K562 (cell line): ENCODE data around the gene ATG7. TPM values are rescaled to one million over a fixed set of nuclear protein-coding genes. Genes with fewer than 3 reads are reported as not detected.

Source experiments
- ATAC-seq: fragments of 200-7000 bp; cut with Tn5 transposase; 3 replicates; pipeline ENCODE4 v1.9.1; 2020; ENCODE audit warnings: moderate library complexity
- BruUV-seq: library from RNA; stranded (reverse); fragments of 400-500 nt; replicated peaks from 2 replicates; lab custom pipeline; 2021; lab: Mats Ljungman, UMichigan
- CTCF ChIA-PET: fragments of 300-600 bp; formaldehyde crosslinking; extraction: SDS; loops from one replicate; lab custom pipeline; 2021; ENCODE audit warnings: low intra/inter-chr PET ratio; lab: Yijun Ruan, JAX
- POLR2A ChIA-PET: fragments of 300-600, 350-650 bp; sonication (Branson Sonifier 250); formaldehyde crosslinking; extraction: SDS; loops from one replicate; lab custom pipeline; 2021; ENCODE audit warnings: antibody characterized with exemption, inconsistent platforms; lab: Yijun Ruan, JAX
- DNase-seq, 4 experiments: peaks; one replicate each; pipeline versions ENCODE4 v3.0.0 to v3.0.0-alpha.2; 2011 to 2018; ENCODE audit warnings: low spot score in 3 of 4, mixed read lengths in 3 of 4; ENCODE audit errors: extremely low read depth in 1 of 4
- FAIRE-seq: peaks from 2 replicates; lab custom pipeline; 2011; peaks lifted over from hg19 to GRCh38; lab: Jason Lieb, UNC
- H2AFZ ChIP-seq: 2 replicates; pipeline ENCODE4 v1.6.0; 2011; ENCODE audit warnings: low read depth, low read length, control low read depth, inconsistent platforms
- H3K27ac ChIP-seq: fragments of 200-600 bp; 3 replicates; pipeline ENCODE4 v1.8.0; 2011; ENCODE audit warnings: low read depth, mild to moderate bottlenecking, control low read depth, inconsistent platforms, low read length, moderate library complexity, mixed read lengths; ENCODE audit errors: extremely low read depth
- H3K27me3 ChIP-seq, 2 experiments: fragments of 300-600 bp in 1 of 2; 2 replicates in 1 of 2; 3 replicates in 1 of 2; pipeline versions ENCODE4 v1.6.0 to v1.8.0; 2011; ENCODE audit warnings: inconsistent platforms in 2 of 2, low read length in 2 of 2, mild to moderate bottlenecking in 1 of 2, mixed read lengths in 1 of 2, moderate library complexity in 1 of 2; ENCODE audit not compliant: control insufficient read depth in 2 of 2, insufficient read depth in 2 of 2
- H3K36me3 ChIP-seq: fragments of 300-600 bp; 3 replicates; pipeline ENCODE4 v1.8.0; 2011; ENCODE audit warnings: mild to moderate bottlenecking, low read length, inconsistent platforms; ENCODE audit not compliant: control insufficient read depth, insufficient read depth
- H3K4me1 ChIP-seq, 2 experiments: fragments of 200-600 bp in 1 of 2; replicated peaks in 1 of 2; 2 replicates in 1 of 2; 3 replicates in 1 of 2; pipeline versions ENCODE4 v1.5.1 to v1.8.0; 2011; ENCODE audit warnings: inconsistent platforms in 2 of 2, low read length in 2 of 2, mild to moderate bottlenecking in 1 of 2, mixed read lengths in 1 of 2, moderate library complexity in 1 of 2; ENCODE audit not compliant: control insufficient read depth in 2 of 2, insufficient read depth in 2 of 2
- H3K4me2 ChIP-seq: 2 replicates; pipeline ENCODE4 v1.6.1; 2011; ENCODE audit warnings: low read length, control low read depth, inconsistent platforms, mixed read lengths; ENCODE audit not compliant: insufficient read depth
- H3K4me3 ChIP-seq: fragments of 200-600 bp; sonication (generic), shearing (Covaris generic); 2 replicates; pipeline ENCODE4 v1.5.1; 2016; ENCODE audit warnings: control low read depth, inconsistent platforms
- H3K79me2 ChIP-seq: fragments of 200-600 bp; 3 replicates; pipeline ENCODE4 v1.8.0; 2011; ENCODE audit warnings: low read length, inconsistent platforms; ENCODE audit not compliant: control insufficient read depth, insufficient read depth
- H3K9ac ChIP-seq, 2 experiments: 2 replicates each; pipeline versions ENCODE4 v1.6.0 to v1.6.1; 2011; ENCODE audit warnings: low read depth in 2 of 2, low read length in 2 of 2, control low read depth in 1 of 2, inconsistent platforms in 1 of 2, mild to moderate bottlenecking in 1 of 2, mixed read lengths in 1 of 2; ENCODE audit not compliant: insufficient read depth in 1 of 2
- H3K9me1 ChIP-seq: one replicate; pipeline ENCODE4 v1.6.0; 2011; ENCODE audit warnings: inconsistent platforms, mild to moderate bottlenecking, low read length, moderate library complexity; ENCODE audit not compliant: control insufficient read depth, insufficient read depth
- H3K9me3 ChIP-seq: replicated peaks from 2 replicates; pipeline ENCODE4 v1.5.1; 2011; ENCODE audit warnings: low read depth, low read length, inconsistent platforms; ENCODE audit not compliant: control insufficient read depth, insufficient read depth
- H4K20me1 ChIP-seq: replicated peaks from 2 replicates; pipeline ENCODE4 v1.6.1; 2011; ENCODE audit warnings: low read length, inconsistent platforms, mixed read lengths; ENCODE audit not compliant: control insufficient read depth, insufficient read depth
- CCAR2 ChIP-seq: fragments of 200-400 bp; formaldehyde crosslinking; IDR thresholded peaks from 2 replicates; pipeline ENCODE4 v1.6.1; 2017; ENCODE audit warnings: mild to moderate bottlenecking, low read depth, low read length
- E2F3 ChIP-seq: fragments of 250-450 bp; sonication (Bioruptor Pico); IDR thresholded peaks from 2 replicates; pipeline ENCODE4 v1.4.0; 2020; ENCODE audit warnings: mild to moderate bottlenecking
- ERF ChIP-seq: fragments of 450-650 bp; formaldehyde crosslinking; IDR thresholded peaks from 2 replicates; pipeline ENCODE4 v1.4.0; 2020; ENCODE audit warnings: mild to moderate bottlenecking, mixed read lengths
- FOXP1 ChIP-seq: sonication (generic); formaldehyde crosslinking; IDR thresholded peaks from 2 replicates; pipeline ENCODE4 v1.8.0; 2022; ENCODE audit warnings: mild to moderate bottlenecking, missing genetic modification reagents
- KDM5B ChIP-seq: fragments of 200-600 bp; sonication (generic); IDR thresholded peaks from 2 replicates; pipeline ENCODE4 v1.6.1; 2012; ENCODE audit warnings: low read depth, mild to moderate bottlenecking, moderate library complexity, low read length, control low read depth, inconsistent platforms; ENCODE audit not compliant: insufficient replicate concordance
- MTA2 ChIP-seq: fragments of 450-650 bp; IDR thresholded peaks from 2 replicates; pipeline ENCODE4 v1.6.1; 2016; ENCODE audit warnings: low read depth
- NFIC ChIP-seq: fragments of 450-650 bp; IDR thresholded peaks from 2 replicates; pipeline ENCODE4 v1.6.1; 2017; ENCODE audit warnings: mild to moderate bottlenecking, inconsistent platforms
- TRIM25 ChIP-seq: fragments of 450-650 bp; IDR thresholded peaks from 2 replicates; pipeline ENCODE4 v1.7.0; 2016; ENCODE audit warnings: borderline replicate concordance
- ZFP1 ChIP-seq: fragments of 450-650 bp; formaldehyde crosslinking; IDR thresholded peaks from 2 replicates; pipeline ENCODE4 v1.4.0; 2020; ENCODE audit warnings: mild to moderate bottlenecking, mixed read lengths
- ZNF121 ChIP-seq: sonication (generic); formaldehyde crosslinking; conservative IDR thresholded peaks from 2 replicates; pipeline ENCODE4 v1.8.0; 2022; ENCODE audit warnings: missing genetic modification reagents
- ZNF140 ChIP-seq: fragments of 250-450 bp; sonication (Bioruptor Pico); IDR thresholded peaks from 2 replicates; pipeline ENCODE4 v1.8.0; 2021; ENCODE audit warnings: moderate library complexity, mild to moderate bottlenecking, inconsistent platforms
- ZNF224 ChIP-seq: sonication (generic); formaldehyde crosslinking; IDR thresholded peaks from 2 replicates; pipeline ENCODE4 v1.8.0; 2022; ENCODE audit warnings: mild to moderate bottlenecking, missing genetic modification reagents
- ZNF551 ChIP-seq: fragments of 250-450 bp; sonication (Bioruptor Pico); IDR thresholded peaks from 2 replicates; pipeline ENCODE4 v1.5.0; 2021; ENCODE audit warnings: mild to moderate bottlenecking, moderate library complexity
- WGBS: fragments of 100-300 bp; shearing (Covaris generic); methylation state at CpG from one replicate; pipeline ENCODE4 v1.1.6; 2016; ENCODE audit warnings: low coverage, mixed read lengths; ENCODE audit not compliant: insufficient coverage; ENCODE audit errors: missing lambda C conversion rate; 5-methylcytosine and 5-hydroxymethylcytosine counted together
- in situ Hi-C: fragments of 300-500 bp; cut with MboI; formaldehyde crosslinking; loops from 4 replicates; pipeline ENCODE4 v1.15.0; 2018; ENCODE audit warnings: inconsistent platforms, mixed read lengths
- intact Hi-C: fragments of 100-400 bp; cut with micrococcal nuclease; formaldehyde crosslinking; loops from 2 replicates; pipeline ENCODE4 v1.14.2; 2022
- polyA plus RNA-seq, 8 experiments: library from polyadenylated mRNA; depleted of rRNA in 4 of 8; stranded (reverse) in 5 of 8; unstranded in 3 of 8; fragments of >200 nt; fragmentation: Nextera tagmentation in 2 of 8; fragmentation: Illumina TruSeq in 1 of 8; extraction: Ambion mirVana in 2 of 8; extraction: Trizol in 1 of 8; gene quantifications; 2 replicates each; pipeline versions ENCODE4 v1.2.1 to v1.2.3, GENCODE V29; 2011 to 2014; ENCODE audit warnings: inconsistent platforms in 1 of 8, missing spikeins in 1 of 8
- total RNA-seq, 7 experiments: library from RNA; depleted of rRNA in 6 of 7; stranded (reverse); fragments of >200 nt in 6 of 7; fragmentation: Illumina TruSeq in 2 of 7; extraction: Trizol in 2 of 7; gene quantifications; 2 replicates each; pipeline versions ENCODE4 v1.2.1 to v1.2.3, GENCODE V29; 2011 to 2021; ENCODE audit warnings: low replicate concordance in 1 of 7
- TF ChIP-seq, protein P1 (sequence below), 2 experiments: fragments of 450-650 bp in 1 of 2; sonication (generic) in 1 of 2; formaldehyde crosslinking in 1 of 2; IDR thresholded peaks in 1 of 2; conservative IDR thresholded peaks in 1 of 2; 2 replicates each; pipeline versions ENCODE4 v1.6.1 to v1.8.1; 2016 to 2023; ENCODE audit warnings: mild to moderate bottlenecking in 2 of 2, moderate library complexity in 2 of 2, inconsistent platforms in 1 of 2, missing genetic modification reagents in 1 of 2
- TF ChIP-seq, protein P2 (sequence below): sonication (generic); formaldehyde crosslinking; IDR thresholded peaks from 2 replicates; pipeline ENCODE4 v1.8.1; 2023; ENCODE audit warnings: mild to moderate bottlenecking, missing genetic modification reagents, moderate library complexity

The ATG7 gene
- total and polyA plus RNA-seq, 9 of the 15 experiments (the other 6 are each of a cell fraction or from before 2014, with no cell fraction given) = 18.3 to 45.3 (median 33.6) TPM

DNA sequence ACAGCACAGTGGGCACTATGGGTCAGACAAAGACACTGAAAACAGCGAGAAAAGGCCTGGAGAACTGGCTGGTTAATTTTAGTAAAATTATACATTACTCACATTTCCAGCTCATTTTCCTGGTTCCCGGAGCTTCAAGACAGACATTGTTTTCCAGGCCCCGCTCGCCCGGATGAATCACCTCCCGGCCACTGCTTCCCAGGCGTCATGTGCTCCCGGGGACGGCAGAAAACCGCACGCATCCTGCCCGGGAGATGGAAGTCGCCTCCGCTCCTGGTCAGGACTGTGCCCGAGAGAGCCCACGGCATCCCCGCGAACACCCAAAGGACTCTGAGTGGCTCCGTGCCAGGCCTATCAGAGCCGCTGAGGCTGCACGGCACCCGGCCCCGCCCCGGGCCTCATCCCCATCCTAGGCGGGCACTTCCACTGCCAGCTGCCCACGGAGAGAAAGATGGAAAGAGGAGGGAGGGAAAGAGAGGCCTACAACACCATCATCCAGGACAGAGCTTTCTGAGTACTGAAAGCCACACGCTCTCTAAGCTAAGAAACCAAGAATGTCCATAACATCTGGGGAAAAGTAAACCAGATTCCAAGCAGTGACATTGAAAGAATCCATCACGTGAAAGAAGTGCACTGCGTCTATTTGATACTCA lies 296.4 kb downstream of the ATG7 start:
- Histone ChIP-seq H3K4me2 (no peak overlapping the region), H3K27me3 (peaks cover 0 to 19% of the 10 kb centered on the region in 2 experiments; a peak in 2 of 5 replicates), H2AFZ (no peak overlapping the region), H4K20me1 (peaks cover 14% of the 10 kb centered on the region), H3K9me1 (no peaks in the 10 kb centered on the region), H3K4me1 (peaks cover 0 to 4% of the 10 kb centered on the region in 2 experiments; a peak in 1 of 5 replicates), H3K9ac (no peak overlapping the region), H3K36me3 (no peaks in the 10 kb centered on the region), H3K9me3 (no peaks in the 10 kb centered on the region), H3K27ac (no peak overlapping the region), H3K4me3 (no peak overlapping the region)
- BruUV-seq = no TSS peak
- intact Hi-C loops = no loop called here
- CTCF ChIA-PET = no interaction called here
- POLR2A ChIA-PET = interaction anchor here (0.6 to 1.4 kb wide), 4 partner anchors 10 to 21 kb away, joined by 3 to 5 read pairs (median 4); no protein-coding TSS in a partner anchor
- TF ChIP-seq NFIC (no peak), FOXP1 (CRISPR knock-in tag) (no peak), ZNF224 (CRISPR knock-in tag) (no peak), ERF (CRISPR knock-in tag) (no peak), KDM5B (no peak), TRIM25 (no peak), E2F3 (CRISPR knock-in tag) (no peak), ZNF121 (CRISPR knock-in tag) (no peak), ZFP1 (CRISPR knock-in tag) (no peak), ZNF140 (CRISPR knock-in tag) (no peak), CCAR2 (no peak), ZNF551 (CRISPR knock-in tag) (no peak), MTA2 (no peak)
- TF ChIP-seq, protein P1, sequence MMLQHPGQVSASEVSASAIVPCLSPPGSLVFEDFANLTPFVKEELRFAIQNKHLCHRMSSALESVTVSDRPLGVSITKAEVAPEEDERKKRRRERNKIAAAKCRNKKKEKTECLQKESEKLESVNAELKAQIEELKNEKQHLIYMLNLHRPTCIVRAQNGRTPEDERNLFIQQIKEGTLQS (IDR thresholded peaks at IDR 0.05) = no peak
- TF ChIP-seq, protein P1 (CRISPR knock-in tag; conservative IDR thresholded peaks at IDR 0.05) = no peak
- TF ChIP-seq, protein P2, sequence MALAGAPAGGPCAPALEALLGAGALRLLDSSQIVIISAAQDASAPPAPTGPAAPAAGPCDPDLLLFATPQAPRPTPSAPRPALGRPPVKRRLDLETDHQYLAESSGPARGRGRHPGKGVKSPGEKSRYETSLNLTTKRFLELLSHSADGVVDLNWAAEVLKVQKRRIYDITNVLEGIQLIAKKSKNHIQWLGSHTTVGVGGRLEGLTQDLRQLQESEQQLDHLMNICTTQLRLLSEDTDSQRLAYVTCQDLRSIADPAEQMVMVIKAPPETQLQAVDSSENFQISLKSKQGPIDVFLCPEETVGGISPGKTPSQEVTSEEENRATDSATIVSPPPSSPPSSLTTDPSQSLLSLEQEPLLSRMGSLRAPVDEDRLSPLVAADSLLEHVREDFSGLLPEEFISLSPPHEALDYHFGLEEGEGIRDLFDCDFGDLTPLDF (CRISPR knock-in tag) = no peak
- TF ChIP-seq, all 486 proteins: peak for 0
- in situ Hi-C loops = no loop called here
- ATAC-seq (no peak), FAIRE-seq (no peak), DNase-seq (no peak)
- 47% methylated on average over 28 of the region's 29 CpGs for whole genome bisulfite sequencing
- H3K79me2 ChIP-seq = no peaks in the 10 kb centered on the region
